Activated CD4-positive, alpha-beta memory T cell treated with anti-CD3 and anti-CD28 coated beads, Interleukin-2, amount 10 ng/mL, durations not matched to agents 7 days and 5 days (primary cell): Measurements from ENCODE around the gene RPS26. TPM values are rescaled to one million over a fixed set of nuclear protein-coding genes. Genes with fewer than 3 reads are reported as not detected.

Source experiments
- CTCF ChIA-PET: fragments of 350-600 bp; sonication (Branson Sonifier 250); formaldehyde crosslinking; loops from one replicate; lab custom pipeline; 2021; ENCODE audit warnings: antibody characterized with exemption, inconsistent platforms; lab: Charles Lee
- POLR2A ChIA-PET: fragments of 350-600 bp; sonication (Branson Sonifier 250); formaldehyde crosslinking; loops from one replicate; lab custom pipeline; 2021; ENCODE audit warnings: antibody characterized with exemption; lab: Charles Lee
- DNase-seq: peaks from one replicate; pipeline ENCODE4 v3.0.0-alpha.2; 2020
- H3K27ac Mint-ChIP-seq: one replicate; pipeline ENCODE4 v1.8.0; 2021; ENCODE audit warnings: mild to moderate bottlenecking, mixed read lengths
- H3K27me3 Mint-ChIP-seq: one replicate; pipeline ENCODE4 v1.8.0; 2021; ENCODE audit warnings: mixed read lengths
- H3K36me3 Mint-ChIP-seq: one replicate; pipeline ENCODE4 v1.8.0; 2021; ENCODE audit warnings: low read depth, mixed read lengths
- H3K4me1 Mint-ChIP-seq: one replicate; pipeline ENCODE4 v1.8.0; 2021; ENCODE audit warnings: mixed read lengths
- H3K4me3 Mint-ChIP-seq: one replicate; pipeline ENCODE4 v1.8.0; 2021; ENCODE audit warnings: mild to moderate bottlenecking, mixed read lengths
- H3K9me3 Mint-ChIP-seq: one replicate; pipeline ENCODE4 v1.8.0; 2021; ENCODE audit warnings: mixed read lengths
- total RNA-seq, 2 experiments: library from RNA; stranded (reverse); gene quantifications; one replicate each; pipeline ENCODE4 v1.2.3, GENCODE V29; 2021

RPS26 gene
- total RNA-seq, 2 experiments from 2014 or later, result 30.4 to 35.0 TPM

- no peaks in the 10 kb centered on the region for H3K36me3 Mint-ChIP-seq
- no peak overlapping the region for H3K27ac Mint-ChIP-seq
- no peak overlapping the region for H3K4me3 Mint-ChIP-seq
- H3K4me1 Mint-ChIP-seq, result peaks cover 16% of the 10 kb centered on the region
- ChIA-PET CTCF (interaction anchor here (0.8 to 7.3 kb wide), 5 partner anchors 9 to 38 kb away, joined by 3 to 60 read pairs (median 3); partner anchors contain the start of gene PA2G4), POLR2A (interaction anchor here (0.9 to 4.5 kb wide), 5 partner anchors 9 to 35 kb away, joined by 3 to 36 read pairs (median 3); partner anchors contain the start of genes PA2G4 and RPL41)
- peaks cover 35% of the 10 kb centered on the region for H3K27me3 Mint-ChIP-seq
- no peaks in the 10 kb centered on the region for H3K9me3 Mint-ChIP-seq
- DNase-seq, result no peak
Observed at GRCh38 chr12:56081393-56082347, 40.0 kb downstream of the RPS26 start.

- Mint-ChIP-seq H3K27ac (no peak overlapping the region), H3K4me3 (no peak overlapping the region), H3K27me3 (peaks cover 35% of the 10 kb centered on the region), H3K4me1 (peaks cover 16% of the 10 kb centered on the region), H3K9me3 (no peaks in the 10 kb centered on the region), H3K36me3 (no peaks in the 10 kb centered on the region)
- CTCF ChIA-PET, result interaction anchor here (0.6 to 7.3 kb wide), 4 partner anchors 17 to 114 kb away, joined by 3 to 60 read pairs (median 4); partner anchors contain the start of genes PA2G4 and ZC3H10
- POLR2A ChIA-PET, result interaction anchor here (0.9 to 4.5 kb wide), 3 partner anchors 10 to 34 kb away, joined by 3 to 36 read pairs (median 4); partner anchors contain the start of genes PA2G4 and RPL41
- DNase-seq, result no peak
Observed at GRCh38 chr12:56082382-56082781, 40.7 kb downstream of the RPS26 start.

- ChIA-PET POLR2A (interaction anchor here (0.9 to 1.2 kb wide), 2 partner anchors 10 to 34 kb away, joined by 3 to 4 read pairs; partner anchors contain the start of gene RPL41), CTCF (interaction anchor here (0.6 to 7.3 kb wide), 3 partner anchors 21 to 115 kb away, joined by 3 to 60 read pairs (median 4); partner anchors contain the start of genes PA2G4 and ZC3H10)
- Mint-ChIP-seq H3K27ac (no peak overlapping the region), H3K27me3 (peaks cover 35% of the 10 kb centered on the region), H3K9me3 (no peaks in the 10 kb centered on the region), H3K4me3 (no peak overlapping the region), H3K36me3 (no peaks in the 10 kb centered on the region), H3K4me1 (peaks cover 16% of the 10 kb centered on the region)
- no peak for DNase-seq
Observed at GRCh38 chr12:56082967-56083366, 41.2 kb downstream of the RPS26 start.

DNA sequence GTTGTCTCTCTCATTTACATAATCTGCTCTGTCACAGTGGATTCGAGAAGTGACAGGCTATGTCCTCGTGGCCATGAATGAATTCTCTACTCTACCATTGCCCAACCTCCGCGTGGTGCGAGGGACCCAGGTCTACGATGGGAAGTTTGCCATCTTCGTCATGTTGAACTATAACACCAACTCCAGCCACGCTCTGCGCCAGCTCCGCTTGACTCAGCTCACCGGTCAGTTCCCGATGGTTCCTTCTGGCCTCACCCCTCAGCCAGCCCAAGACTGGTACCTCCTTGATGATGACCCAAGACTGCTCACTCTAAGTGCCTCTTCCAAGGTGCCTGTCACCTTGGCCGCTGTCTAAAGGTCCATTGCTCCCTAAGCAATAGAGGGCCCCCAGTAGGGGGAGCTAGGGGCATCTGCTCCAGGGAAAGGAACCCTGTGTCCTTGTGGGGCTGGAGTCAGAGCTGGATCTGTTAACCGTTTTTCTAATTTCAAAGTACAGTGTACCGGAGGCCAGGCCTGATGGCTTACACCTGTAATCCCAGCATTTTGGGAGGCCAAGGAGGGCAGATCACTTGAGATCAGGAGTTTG lies 43.3 kb downstream of the RPS26 start:
- H3K4me3 Mint-ChIP-seq, result no peak overlapping the region
- no peaks in the 10 kb centered on the region for H3K36me3 Mint-ChIP-seq
- peaks cover 8% of the 10 kb centered on the region for H3K4me1 Mint-ChIP-seq
- ChIA-PET CTCF (interaction anchor here (0.6 to 3.2 kb wide), 19 partner anchors 8 to 291 kb away, joined by 3 to 28 read pairs (median 4); partner anchors contain the start of genes ESYT1, MYL6B, PA2G4 and ZC3H10), POLR2A (interaction anchor here (1.1 to 3.2 kb wide), 4 partner anchors 17 to 67 kb away, joined by 3 to 22 read pairs (median 4); partner anchors contain the start of gene PA2G4)
- no peak overlapping the region for H3K27ac Mint-ChIP-seq
- peak; percentile 47 for DNase-seq
- peaks cover 29% of the 10 kb centered on the region for H3K27me3 Mint-ChIP-seq
- H3K9me3 Mint-ChIP-seq, result no peaks in the 10 kb centered on the region

DNA sequence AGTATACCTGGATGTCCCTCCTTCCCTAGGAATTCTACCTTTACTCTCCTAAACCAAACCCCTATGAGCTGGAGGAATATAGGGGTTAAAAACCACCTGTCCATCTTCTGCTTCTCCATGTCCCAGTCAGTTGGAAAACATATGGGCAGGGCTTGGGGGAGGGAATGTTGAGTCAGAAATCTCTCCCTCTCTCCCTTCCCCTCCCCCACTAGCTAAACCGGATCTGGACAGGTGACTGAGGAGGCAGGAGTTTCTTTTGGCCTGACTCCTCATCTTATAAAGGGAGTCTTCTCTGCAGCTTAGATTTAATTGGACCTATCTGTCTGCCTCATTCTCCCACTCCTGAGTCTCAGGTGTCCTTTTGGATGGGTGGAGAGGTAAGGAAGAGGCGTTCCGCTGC lies 44.4 kb downstream of the RPS26 start:
- Mint-ChIP-seq H3K36me3 (no peaks in the 10 kb centered on the region), H3K27ac (no peak overlapping the region), H3K4me3 (no peak overlapping the region), H3K9me3 (no peaks in the 10 kb centered on the region), H3K4me1 (peaks cover 3% of the 10 kb centered on the region), H3K27me3 (peaks cover 24% of the 10 kb centered on the region)
- CTCF ChIA-PET, result interaction anchor here (0.6 to 3.2 kb wide), 10 partner anchors 9 to 39 kb away, joined by 3 to 28 read pairs (median 6); partner anchors contain the start of genes PA2G4 and ZC3H10
- DNase-seq, result no peak
- POLR2A ChIA-PET, result interaction anchor here (0.8 to 3.2 kb wide), 5 partner anchors 16 to 45 kb away, joined by 3 to 22 read pairs (median 3); partner anchors contain the start of genes PA2G4 and ZC3H10

DNA sequence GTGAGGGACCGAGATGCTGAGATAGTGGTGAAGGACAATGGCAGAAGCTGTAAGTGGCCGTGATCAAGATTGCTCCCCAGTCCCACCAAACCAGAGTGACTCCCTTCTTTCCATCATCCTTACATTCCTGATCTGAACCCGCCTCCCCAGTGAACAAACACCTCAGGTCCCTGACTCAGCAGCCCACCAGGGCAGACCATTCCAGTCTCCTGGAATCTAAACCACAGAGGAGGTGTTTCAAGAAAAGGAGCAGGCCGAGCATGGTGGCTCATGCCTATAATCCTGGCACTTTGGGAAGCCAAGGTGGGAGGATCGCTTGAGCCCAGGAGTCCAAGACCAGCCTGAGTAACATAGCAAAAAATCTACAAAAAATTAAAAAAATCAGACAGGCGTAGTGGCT lies 44.9 kb downstream of the RPS26 start:
- Mint-ChIP-seq H3K4me1 (peaks cover 3% of the 10 kb centered on the region), H3K36me3 (no peaks in the 10 kb centered on the region), H3K9me3 (no peaks in the 10 kb centered on the region), H3K27me3 (peaks cover 22% of the 10 kb centered on the region), H3K27ac (no peak overlapping the region), H3K4me3 (no peak overlapping the region)
- POLR2A ChIA-PET, result interaction anchor here (0.8 to 3.2 kb wide), 4 partner anchors 15 to 32 kb away, joined by 3 to 22 read pairs (median 3); partner anchors contain the start of genes PA2G4 and ZC3H10
- CTCF ChIA-PET, result interaction anchor here (1.3 to 3.2 kb wide), 6 partner anchors 10 to 36 kb away, joined by 3 to 28 read pairs (median 6); partner anchors contain the start of genes PA2G4 and ZC3H10
- no peak for DNase-seq

DNA sequence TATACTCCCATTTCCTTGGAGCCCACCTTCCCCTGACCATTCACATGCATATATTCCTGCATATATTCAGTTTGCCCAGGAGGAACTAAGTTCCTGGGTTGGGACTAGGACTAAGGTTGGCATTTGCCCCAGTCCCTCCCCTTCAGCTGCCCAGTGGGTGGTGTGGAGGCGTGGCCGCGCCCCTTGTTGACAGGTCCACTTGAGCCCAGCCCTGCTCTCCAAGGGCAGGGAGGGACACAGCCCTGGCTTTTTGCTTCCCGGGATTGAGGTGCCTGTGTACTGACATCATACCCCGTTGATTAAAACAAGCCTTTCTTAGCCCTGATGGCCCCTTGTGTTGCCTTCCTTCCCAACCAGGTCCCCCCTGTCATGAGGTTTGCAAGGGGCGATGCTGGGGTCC lies 45.5 kb downstream of the RPS26 start:
- POLR2A ChIA-PET, result interaction anchor here (3.2 kb wide), 1 partner anchor 17 kb away, joined by 22 read pairs; the partner anchor contains the start of gene PA2G4
- no peak overlapping the region for H3K27ac Mint-ChIP-seq

More for the DNA sequence above, 45.5 kb downstream of the RPS26 start:
- CTCF ChIA-PET, result interaction anchor here (3.2 kb wide), 1 partner anchor 16 kb away, joined by 28 read pairs; the partner anchor contains the start of gene PA2G4
- Mint-ChIP-seq H3K9me3 (no peaks in the 10 kb centered on the region), H3K4me1 (peaks cover 1% of the 10 kb centered on the region), H3K36me3 (no peaks in the 10 kb centered on the region), H3K4me3 (no peak overlapping the region), H3K27me3 (peaks cover 19% of the 10 kb centered on the region)
- DNase-seq, result no peak

Other genes with a start within 250 kb of the RPS26 start
- gene SARNP, start 224.2 kb upstream of the RPS26 start, total RNA-seq, result 10 to 100 TPM; 88.3 to 88.6 TPM
- 10 to 100 TPM; 56.3 to 60.2 TPM for gene ORMDL2, start 223.9 kb upstream of the RPS26 start, total RNA-seq
- 10 to 100 TPM; 32.3 to 32.5 TPM for gene DNAJC14, start 212.3 kb upstream of the RPS26 start, total RNA-seq
- gene MMP19, start 199.0 kb upstream of the RPS26 start, total RNA-seq, result not detected
- 10 to 100 TPM; 54.2 to 56.0 TPM for gene PYM1, start 114.0 kb upstream of the RPS26 start, total RNA-seq
- 100 to 1,000 TPM; 427 to 431 TPM for gene DGKA, start 110.8 kb upstream of the RPS26 start, total RNA-seq
- gene PMEL, start 75.9 kb upstream of the RPS26 start, total RNA-seq, result under 1 TPM; 0.33 to 0.60 TPM
- gene CDK2, start 75.1 kb upstream of the RPS26 start, total RNA-seq, result 10 to 100 TPM; 88.9 to 98.9 TPM
- gene RAB5B, start 67.8 kb upstream of the RPS26 start, total RNA-seq, result 10 to 100 TPM; 70.1 to 71.5 TPM
- gene SUOX, start 44.6 kb upstream of the RPS26 start, total RNA-seq, result 1 to 10 TPM; 4.2 to 5.3 TPM
- 10 to 100 TPM; 17.6 to 19.4 TPM for gene IKZF4, start 20.9 kb upstream of the RPS26 start, total RNA-seq
- 1 to 10 TPM; 2.3 to 2.5 TPM for gene ERBB3, start 38.2 kb downstream of the RPS26 start, total RNA-seq
- 100 to 1,000 TPM; 242 to 243 TPM for gene PA2G4, start 62.6 kb downstream of the RPS26 start, total RNA-seq
- 1,000 to 10,000 TPM; 3,981 to 4,002 TPM for gene RPL41, start 74.7 kb downstream of the RPS26 start, total RNA-seq
- gene ZC3H10, start 76.3 kb downstream of the RPS26 start, total RNA-seq, result 10 to 100 TPM in 1 of 2 experiments, 1 to 10 TPM in 1; 8.0 to 10.3 TPM
- gene ESYT1, start 86.3 kb downstream of the RPS26 start, total RNA-seq, result 100 to 1,000 TPM; 266 to 279 TPM
- 10 to 100 TPM; 60.4 to 63.2 TPM for gene MYL6B, start 110.7 kb downstream of the RPS26 start, total RNA-seq
- gene MYL6, start 116.4 kb downstream of the RPS26 start, total RNA-seq, result 1,000 to 10,000 TPM; 1,594 to 1,602 TPM
- 100 to 1,000 TPM; 133 to 137 TPM for gene SMARCC2, start 147.6 kb downstream of the RPS26 start, total RNA-seq
- 10 to 100 TPM; 33.8 to 35.2 TPM for gene RNF41, start 180.0 kb downstream of the RPS26 start, total RNA-seq
- 10 to 100 TPM; 49.6 to 52.3 TPM for gene NABP2, start 182.4 kb downstream of the RPS26 start, total RNA-seq
- 1 to 10 TPM in 1 of 2 experiments, under 1 TPM in 1; 0.80 to 1.2 TPM for gene SLC39A5, start 188.1 kb downstream of the RPS26 start, total RNA-seq
- 10 to 100 TPM; 46.4 to 50.1 TPM for gene ANKRD52, start 216.5 kb downstream of the RPS26 start, total RNA-seq
- 10 to 100 TPM; 12.8 to 16.7 TPM for gene COQ10A, start 225.0 kb downstream of the RPS26 start, total RNA-seq